OCI-LY7 (cell line): Measurements from ENCODE around the gene APOBEC3G.

Experiments used
- EZH2phosphoT487 ChIP-seq: fragments of 200-600 bp; sonication (generic); IDR thresholded peaks from 2 replicates; pipeline ENCODE4 v1.6.1; 2018; ENCODE audit warnings: low read depth, borderline replicate concordance, mild to moderate bottlenecking, mixed run types, antibody characterized with exemption, low read length, moderate library complexity, mixed read lengths
- TF ChIP-seq, protein P1 (sequence below): fragments of 200-600 bp; sonication (generic); conservative IDR thresholded peaks from 2 replicates; pipeline ENCODE4 v1.5.1; 2014; ENCODE audit warnings: mild to moderate bottlenecking, antibody characterized with exemption, low read length, moderate library complexity, mixed read lengths

DNA sequence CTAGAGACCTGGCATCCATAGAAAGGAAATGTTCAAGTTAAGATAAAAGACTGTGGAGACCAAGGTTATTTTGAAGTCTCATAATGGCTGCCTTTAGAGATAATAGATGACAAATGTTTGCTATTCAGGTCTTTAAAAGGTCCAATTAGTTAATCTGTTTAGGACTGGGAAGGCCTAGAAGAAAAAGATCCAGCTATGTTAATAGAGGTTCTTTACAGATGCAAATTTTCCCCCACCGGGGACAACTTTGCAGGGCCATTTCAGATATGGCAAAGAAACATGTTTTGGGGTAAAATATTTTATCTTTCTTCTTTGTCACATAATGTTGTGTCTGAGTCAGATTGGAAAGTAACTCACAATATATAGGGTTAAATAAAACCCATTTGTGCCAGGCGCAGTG is 3.1 kb upstream of the APOBEC3G start:
- TF ChIP-seq, protein P1, sequence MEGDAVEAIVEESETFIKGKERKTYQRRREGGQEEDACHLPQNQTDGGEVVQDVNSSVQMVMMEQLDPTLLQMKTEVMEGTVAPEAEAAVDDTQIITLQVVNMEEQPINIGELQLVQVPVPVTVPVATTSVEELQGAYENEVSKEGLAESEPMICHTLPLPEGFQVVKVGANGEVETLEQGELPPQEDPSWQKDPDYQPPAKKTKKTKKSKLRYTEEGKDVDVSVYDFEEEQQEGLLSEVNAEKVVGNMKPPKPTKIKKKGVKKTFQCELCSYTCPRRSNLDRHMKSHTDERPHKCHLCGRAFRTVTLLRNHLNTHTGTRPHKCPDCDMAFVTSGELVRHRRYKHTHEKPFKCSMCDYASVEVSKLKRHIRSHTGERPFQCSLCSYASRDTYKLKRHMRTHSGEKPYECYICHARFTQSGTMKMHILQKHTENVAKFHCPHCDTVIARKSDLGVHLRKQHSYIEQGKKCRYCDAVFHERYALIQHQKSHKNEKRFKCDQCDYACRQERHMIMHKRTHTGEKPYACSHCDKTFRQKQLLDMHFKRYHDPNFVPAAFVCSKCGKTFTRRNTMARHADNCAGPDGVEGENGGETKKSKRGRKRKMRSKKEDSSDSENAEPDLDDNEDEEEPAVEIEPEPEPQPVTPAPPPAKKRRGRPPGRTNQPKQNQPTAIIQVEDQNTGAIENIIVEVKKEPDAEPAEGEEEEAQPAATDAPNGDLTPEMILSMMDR = no peak
- TF ChIP-seq EZH2phosphoT487 = no peak
